Superior temporal gyrus (tissue), 1 donor: ENCODE results near the gene CRYZL1.
"Not testable (repeated sequence)": the region's sequence is repeated elsewhere in the genome, so short reads cannot be mapped to it uniquely, and the experiment has no call there.

Source experiments
- DNase-seq: peaks from one replicate; pipeline ENCODE4 v3.0.0-alpha.2; 2016; ENCODE audit errors: extremely low spot score

Gene CRYZL1

DNA sequence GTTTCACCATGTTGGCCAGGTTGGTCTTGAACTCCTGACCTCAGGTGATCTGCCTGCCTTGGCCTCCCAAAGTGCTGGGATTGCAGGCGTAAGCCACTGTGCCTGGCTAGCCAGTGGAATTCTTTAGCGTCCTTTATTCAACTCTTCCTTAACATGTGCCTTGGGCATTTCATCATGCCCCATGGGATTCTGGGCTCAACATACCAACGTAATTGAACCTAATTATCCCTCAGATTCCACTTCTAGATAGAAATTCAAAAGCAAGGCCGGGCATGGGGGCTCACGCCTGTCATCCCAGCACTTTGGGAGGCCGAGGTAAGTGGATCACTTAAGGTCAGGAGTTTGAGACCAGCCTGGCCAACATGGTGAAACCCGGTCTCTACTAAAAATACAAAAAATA is 15.4 kb downstream of the CRYZL1 start:
- not testable (repeated sequence) for DNase-seq

- DNase-seq = no peak
These were observed 19.3 kb downstream of the CRYZL1 start for GRCh38 chr21:33622253-33622652.

GRCh38 chr21:33619726-33620125 is 21.8 kb downstream of the CRYZL1 start:
- no peak for DNase-seq

DNA sequence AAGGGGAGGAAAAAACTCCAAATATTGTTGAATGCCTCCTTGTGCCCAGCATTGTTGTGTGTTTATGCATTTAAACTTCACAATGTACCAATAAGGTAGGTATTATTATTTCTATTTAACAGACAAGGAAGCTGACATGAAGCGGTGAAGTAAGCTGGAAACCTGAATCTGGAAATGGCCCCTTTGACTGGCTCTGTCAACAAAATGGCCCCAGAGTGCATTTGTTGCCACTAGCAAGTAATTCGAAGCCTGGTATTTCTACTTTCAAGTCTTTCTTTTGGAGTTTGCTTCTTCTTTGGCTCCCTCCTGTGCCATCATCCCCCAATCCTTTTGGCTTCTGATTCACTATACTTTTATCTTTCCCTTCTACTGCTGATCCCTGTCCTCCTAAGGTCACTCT is 23.1 kb downstream of the CRYZL1 start:
- no peak for DNase-seq

DNA sequence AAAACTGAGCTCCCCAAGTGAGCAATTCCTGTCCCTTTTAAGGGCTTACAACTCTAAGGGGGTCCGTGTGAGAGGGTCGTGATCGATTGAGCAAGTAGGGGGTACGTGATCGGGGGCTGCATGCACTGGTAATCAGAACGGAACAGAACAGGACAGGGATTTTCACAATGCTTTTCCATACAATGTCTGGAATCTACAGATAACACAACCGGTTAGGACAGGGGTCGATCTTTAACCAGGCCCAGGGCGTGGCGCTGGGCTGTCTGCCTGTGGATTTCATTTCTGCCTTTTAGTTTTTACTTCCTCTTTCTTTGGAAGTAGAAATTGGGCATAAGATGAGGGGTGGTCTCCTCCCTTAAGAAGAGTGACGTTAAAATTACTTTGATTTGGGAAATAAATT is 24.0 kb downstream of the CRYZL1 start:
- DNase-seq = not testable (repeated sequence)

DNA sequence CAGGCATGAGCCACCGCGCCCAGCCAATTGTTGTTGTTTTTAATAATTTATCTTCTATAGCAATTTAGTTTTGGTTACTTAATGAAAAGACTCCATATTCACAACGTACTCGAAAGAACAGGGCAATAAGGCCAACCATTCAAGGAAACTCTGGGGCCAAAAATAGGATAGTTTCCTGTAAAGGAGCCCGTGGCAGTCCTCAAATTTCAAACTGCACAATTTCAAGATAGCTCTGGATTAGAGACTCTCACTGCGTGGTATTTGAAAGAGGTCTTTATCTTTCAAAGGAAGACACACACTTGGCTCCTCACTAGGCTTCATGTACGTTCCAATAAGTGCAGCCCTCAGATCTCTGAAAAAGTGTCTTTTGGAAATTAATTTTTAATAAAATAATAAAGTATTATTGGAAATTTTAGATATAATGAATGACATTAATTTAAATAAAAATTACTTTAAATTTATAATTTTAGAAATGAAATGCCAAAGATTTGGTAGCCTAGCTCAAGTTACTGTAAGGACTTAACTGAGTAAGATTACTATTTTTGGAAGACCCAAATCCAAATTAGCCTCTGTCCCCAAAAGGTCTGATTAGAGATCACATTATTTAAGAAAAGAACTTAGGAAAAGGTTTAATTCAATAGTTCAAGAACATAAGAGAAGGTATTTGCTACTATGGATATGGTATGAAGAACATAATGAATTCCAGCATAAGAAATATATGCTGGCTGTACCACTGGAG is 30.4 kb downstream of the CRYZL1 start:
- DNase-seq = no peak

GRCh38 chr21:33608559-33608958 is 33.0 kb downstream of the CRYZL1 start:
- no peak for DNase-seq

DNA sequence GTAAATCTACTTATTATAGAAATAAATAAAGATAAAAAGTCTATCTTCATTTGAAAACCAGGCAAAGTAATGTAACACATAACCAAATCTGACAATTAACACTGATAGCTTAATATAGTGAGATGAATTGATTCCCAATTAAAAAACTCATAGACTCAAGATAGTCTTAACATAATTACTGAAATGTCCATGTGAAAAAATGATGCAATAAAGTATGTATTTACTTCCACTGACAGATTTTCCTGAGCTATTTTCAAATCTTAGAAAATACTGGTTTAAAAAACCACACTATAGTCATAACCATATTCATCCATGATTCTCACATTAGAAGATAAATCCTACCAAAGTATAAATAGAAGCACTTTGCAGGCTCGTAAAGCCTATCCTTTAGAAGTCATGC is 43.5 kb downstream of the CRYZL1 start:
- no peak for DNase-seq

DNA sequence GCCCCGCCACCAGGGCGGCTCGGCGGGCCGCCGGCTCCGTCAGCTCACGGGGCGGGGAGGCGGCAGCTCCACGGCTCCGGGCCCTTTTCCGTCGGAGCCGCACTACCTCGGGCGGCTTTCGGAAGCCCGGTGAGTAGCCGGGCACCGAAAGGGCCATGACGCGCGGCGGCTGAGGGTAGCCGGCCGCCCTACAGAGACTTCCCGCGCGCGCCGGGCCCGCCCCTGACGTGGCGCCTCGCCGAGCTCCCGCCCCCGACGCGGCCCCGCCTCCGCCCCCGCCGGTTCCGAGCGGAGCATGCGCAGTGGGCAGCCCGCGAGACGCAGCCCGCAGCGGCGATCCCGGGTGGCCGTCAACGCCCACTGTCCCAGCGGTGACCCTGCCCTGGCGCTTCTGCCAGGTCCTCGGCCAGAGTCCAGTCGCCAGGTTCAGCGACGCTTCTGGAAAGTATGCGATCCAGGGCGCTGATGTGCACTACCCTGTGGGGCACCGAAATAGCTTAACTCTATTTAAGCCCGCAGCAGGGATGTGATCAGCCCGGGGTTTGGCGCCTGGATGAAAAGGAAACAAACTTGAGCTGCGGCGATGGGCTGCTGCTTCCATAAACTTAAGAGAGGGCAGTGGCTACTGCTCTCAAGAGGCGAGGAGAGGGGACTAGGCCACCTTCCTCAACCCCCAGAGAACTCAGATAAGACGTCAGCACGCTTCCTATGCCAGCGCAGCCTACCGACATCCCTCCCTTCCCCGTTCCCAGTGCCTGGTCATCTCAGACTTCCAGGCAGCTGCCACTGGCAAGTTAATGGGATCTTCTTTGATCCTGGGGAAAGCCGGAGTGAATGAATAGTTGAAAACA is 52.8 kb downstream of the CRYZL1 start, which contains the start of gene DONSON:
TSS of gene DONSON (minus strand) at position 200 of the 851 bp plus-strand sequence. CDS start at position 157, 43 bp downstream.
- DNase-seq = peak; percentile 84

GRCh38 chr21:33587792-33588484 is 53.6 kb downstream of the CRYZL1 start:
- no peak for DNase-seq

DNA sequence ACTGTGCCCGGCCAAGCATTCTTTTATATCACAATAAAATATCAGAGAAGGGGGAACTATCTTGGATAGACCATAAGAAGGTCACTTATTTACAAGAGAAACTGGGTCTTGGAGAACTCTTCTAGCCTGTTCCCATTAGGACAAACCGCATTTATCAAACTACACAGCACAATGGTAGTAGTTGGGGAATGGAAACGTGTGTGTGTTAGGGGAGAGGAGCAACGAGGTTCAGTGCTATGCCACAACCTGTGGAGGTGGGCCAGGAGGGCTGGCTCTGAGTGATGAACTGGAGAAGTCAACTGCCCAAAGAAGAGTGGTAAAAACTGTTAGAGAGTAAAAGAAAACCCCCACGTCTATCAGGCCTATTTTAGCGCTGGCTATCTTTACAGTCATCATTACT is 54.6 kb downstream of the CRYZL1 start:
- DNase-seq = no peak

DNA sequence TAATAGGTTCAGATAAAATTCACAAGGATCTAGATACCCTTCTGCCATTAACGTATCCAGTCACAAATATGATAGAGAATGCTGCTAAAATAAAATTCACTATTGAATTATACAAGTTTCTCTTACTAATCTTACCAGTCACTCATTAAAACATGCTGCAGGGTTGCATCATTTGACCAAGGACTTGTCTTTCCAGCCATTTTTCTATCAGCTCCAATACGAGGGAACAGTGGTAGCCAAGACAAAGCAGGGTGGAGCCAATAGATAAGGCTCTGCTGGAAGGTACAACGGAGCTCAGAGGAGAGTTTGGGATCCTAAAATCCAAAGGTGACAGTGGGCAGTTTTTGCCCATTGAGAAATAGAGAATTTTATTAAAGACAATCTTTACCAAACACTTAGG is 57.1 kb downstream of the CRYZL1 start:
- DNase-seq = no peak

GRCh38 chr21:33578959-33579542 is 62.5 kb downstream of the CRYZL1 start:
- DNase-seq = no peak

DNA sequence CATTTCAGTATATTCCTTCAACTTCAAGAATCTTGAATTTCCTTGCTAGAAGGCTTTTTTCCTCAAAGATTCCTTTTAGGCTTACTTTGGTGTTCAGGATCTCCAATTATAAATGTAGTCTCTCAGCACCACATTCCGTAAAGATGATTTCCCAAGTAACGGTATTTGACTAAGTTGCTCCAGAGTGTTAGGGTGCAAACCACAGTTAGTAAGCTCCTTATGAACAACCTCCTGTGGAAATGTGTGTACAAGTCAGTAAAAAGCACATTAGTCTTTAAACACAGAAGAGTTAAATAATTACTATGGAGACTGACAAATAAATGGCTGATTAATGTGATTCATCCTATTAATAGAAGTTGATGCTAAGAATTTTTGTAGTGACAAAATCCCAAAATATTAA is 63.3 kb downstream of the CRYZL1 start:
- no peak for DNase-seq

DNA sequence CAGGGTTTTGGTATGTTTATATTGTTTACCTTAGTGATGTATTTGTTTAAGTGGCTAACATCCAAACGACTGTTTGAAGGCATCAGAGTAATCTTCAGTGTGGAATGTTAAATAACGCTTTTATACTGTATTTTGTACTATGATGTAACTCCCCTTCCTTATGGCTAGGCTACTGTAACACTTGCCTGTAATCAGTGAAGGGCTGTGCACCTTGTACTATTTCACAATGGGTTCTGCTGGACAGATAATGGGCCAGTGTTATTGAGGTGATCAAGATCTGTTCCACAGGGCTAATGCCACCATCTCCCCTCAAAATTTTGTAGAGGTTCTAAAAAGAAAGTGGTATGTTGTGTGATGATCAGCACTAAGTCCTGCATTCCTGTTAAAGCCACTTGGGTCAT is 64.8 kb downstream of the CRYZL1 start:
- DNase-seq = not testable (repeated sequence)

GRCh38 chr21:33572350-33572749 is 69.2 kb downstream of the CRYZL1 start:
- no peak for DNase-seq

- no peak for DNase-seq
These were observed 71.5 kb downstream of the CRYZL1 start for GRCh38 chr21:33569991-33570390.

- DNase-seq = no peak
These were observed 73.1 kb downstream of the CRYZL1 start for GRCh38 chr21:33568448-33568847.

GRCh38 chr21:33567914-33568313 is 73.6 kb downstream of the CRYZL1 start:
- no peak for DNase-seq

GRCh38 chr21:33566514-33566913 is 75.0 kb downstream of the CRYZL1 start:
- no peak for DNase-seq

GRCh38 chr21:33562389-33562788 is 79.2 kb downstream of the CRYZL1 start:
- no peak for DNase-seq

DNA sequence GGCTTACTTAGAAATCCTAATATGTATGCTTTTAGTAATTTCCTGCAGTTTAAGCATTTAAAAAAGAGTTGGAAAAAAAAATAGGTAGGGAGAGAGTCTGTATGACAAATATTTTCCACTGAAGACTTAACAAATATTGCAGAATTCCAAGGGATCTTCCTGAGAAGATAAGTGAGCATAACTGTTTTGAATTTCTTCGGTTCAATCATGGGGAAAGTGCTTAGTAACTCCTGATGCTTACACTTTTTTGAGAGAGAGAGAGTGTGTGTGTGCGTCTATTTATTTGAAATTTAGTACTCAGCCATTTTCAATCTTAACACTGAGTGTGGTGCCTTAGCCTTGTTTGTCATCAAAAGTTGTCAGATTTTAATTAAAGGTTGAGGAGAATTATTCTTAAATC is 80.2 kb downstream of the CRYZL1 start:
- no peak for DNase-seq
